Right lobe of liver (tissue), 4 donors: ENCODE results near the gene VKORC1L1.

ENCODE experiments used
- POLR2A ChIP-seq: fragments of 450-650 bp; IDR thresholded peaks from one replicate; pipeline ENCODE4 v1.6.1; 2017; ENCODE audit warnings: antibody characterized with exemption, mild to moderate bottlenecking
- TF ChIP-seq, protein P1 (sequence below), 4 donors: fragments of 200-600 bp in 3 of 4; fragments of 450-650 bp in 1 of 4; IDR thresholded peaks; one replicate each; pipeline versions ENCODE4 v1.5.1 to v1.8.0; 2016 to 2022; ENCODE audit warnings: antibody characterized with exemption in 4 of 4, mild to moderate bottlenecking in 2 of 4
- donor health status: DM: no; HTN: no; CAD: no.
- donor health status: DM: no; HTN: no; CAD: no.
- donor health status: DM: no; HTN: yes; CAD: no.

DNA sequence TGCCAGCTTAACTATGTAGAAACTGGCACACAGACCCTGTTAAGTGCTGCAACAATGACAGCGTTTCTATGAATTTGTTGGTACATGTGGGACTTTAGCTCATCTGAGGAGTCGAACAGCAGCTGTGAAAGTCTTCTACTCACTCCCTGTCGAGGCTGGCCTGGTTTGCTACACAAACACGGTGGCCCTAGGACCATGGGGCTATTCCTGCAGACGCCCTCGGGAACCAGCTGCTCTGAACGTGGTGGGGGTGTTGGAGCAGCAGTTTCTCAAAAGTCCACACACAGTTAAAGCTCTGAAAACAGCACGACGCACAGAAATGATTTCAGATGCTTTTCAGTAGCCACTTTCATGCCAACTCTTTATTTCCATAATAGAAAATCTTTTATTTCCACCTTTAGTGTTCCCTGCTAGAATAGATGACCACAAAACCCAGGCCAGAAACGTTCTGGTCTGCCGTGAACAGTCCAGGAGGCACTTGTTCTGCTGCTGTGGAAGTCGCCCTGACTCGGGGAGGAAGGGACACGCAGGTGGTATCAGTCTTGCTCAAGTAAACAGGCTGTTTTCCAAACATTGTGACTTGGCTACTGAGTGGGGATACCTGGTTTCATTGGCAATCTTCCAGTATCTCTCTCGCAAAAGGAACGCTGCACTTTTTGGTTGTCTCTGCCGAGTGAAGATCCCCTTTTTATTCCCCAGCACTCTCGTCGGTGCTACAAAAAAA lies 87.6 kb downstream of the VKORC1L1 start:
- TF ChIP-seq, protein P1, sequence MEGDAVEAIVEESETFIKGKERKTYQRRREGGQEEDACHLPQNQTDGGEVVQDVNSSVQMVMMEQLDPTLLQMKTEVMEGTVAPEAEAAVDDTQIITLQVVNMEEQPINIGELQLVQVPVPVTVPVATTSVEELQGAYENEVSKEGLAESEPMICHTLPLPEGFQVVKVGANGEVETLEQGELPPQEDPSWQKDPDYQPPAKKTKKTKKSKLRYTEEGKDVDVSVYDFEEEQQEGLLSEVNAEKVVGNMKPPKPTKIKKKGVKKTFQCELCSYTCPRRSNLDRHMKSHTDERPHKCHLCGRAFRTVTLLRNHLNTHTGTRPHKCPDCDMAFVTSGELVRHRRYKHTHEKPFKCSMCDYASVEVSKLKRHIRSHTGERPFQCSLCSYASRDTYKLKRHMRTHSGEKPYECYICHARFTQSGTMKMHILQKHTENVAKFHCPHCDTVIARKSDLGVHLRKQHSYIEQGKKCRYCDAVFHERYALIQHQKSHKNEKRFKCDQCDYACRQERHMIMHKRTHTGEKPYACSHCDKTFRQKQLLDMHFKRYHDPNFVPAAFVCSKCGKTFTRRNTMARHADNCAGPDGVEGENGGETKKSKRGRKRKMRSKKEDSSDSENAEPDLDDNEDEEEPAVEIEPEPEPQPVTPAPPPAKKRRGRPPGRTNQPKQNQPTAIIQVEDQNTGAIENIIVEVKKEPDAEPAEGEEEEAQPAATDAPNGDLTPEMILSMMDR (IDR thresholded peaks at IDR 0.05), result no peak
- no peak for TF ChIP-seq POLR2A
